CD4-positive, alpha-beta memory T cell (primary cell): ENCODE data around the gene SP8. TPM values are rescaled to one million over a fixed set of nuclear protein-coding genes. Genes with fewer than 3 reads are reported as not detected.

Experiments
- CTCF ChIA-PET: fragments of 350-600 bp; sonication (Branson Sonifier 250); formaldehyde crosslinking; loops from one replicate; lab custom pipeline; 2021; ENCODE audit warnings: inconsistent platforms; ENCODE audit not compliant: partially characterized antibody; lab: Charles Lee
- POLR2A ChIA-PET: fragments of 350-600 bp; sonication (Branson Sonifier 250); formaldehyde crosslinking; loops from one replicate; lab custom pipeline; 2021; ENCODE audit not compliant: partially characterized antibody; lab: Charles Lee
- DNase-seq, 5 donors: peaks; one replicate each; pipeline versions ENCODE4 v3.0.0 to v3.0.0-alpha.2; 2020 to 2022; ENCODE audit warnings: mixed read lengths in 1 of 5
- H3K27ac ChIP-seq: one replicate; pipeline ENCODE4 v1.7.0; 2013; ENCODE audit warnings: low read depth, low read length
- H3K27me3 ChIP-seq: 2 replicates; pipeline ENCODE4 v1.7.0; 2013; ENCODE audit warnings: mild to moderate bottlenecking, low read length, moderate library complexity; ENCODE audit not compliant: insufficient read depth
- H3K36me3 ChIP-seq: 2 replicates; pipeline ENCODE4 v1.7.0; 2013; ENCODE audit warnings: mild to moderate bottlenecking, low read length, moderate library complexity; ENCODE audit not compliant: insufficient read depth
- H3K4me1 ChIP-seq: 2 replicates; pipeline ENCODE4 v1.7.0; 2013; ENCODE audit warnings: mild to moderate bottlenecking, low read length, moderate library complexity; ENCODE audit not compliant: insufficient read depth
- H3K4me3 ChIP-seq, 2 donors: one replicate each; pipeline ENCODE4 v1.7.0; 2013; ENCODE audit warnings: low read length in 2 of 2, mild to moderate bottlenecking in 1 of 2
- H3K9me3 ChIP-seq, 2 donors: one replicate each; pipeline ENCODE4 v1.7.0; 2013; ENCODE audit warnings: low read length in 2 of 2, control low read depth in 1 of 2; ENCODE audit not compliant: control insufficient read depth in 1 of 2
- H3K27ac Mint-ChIP-seq, 7 donors: one replicate each; pipeline ENCODE4 v1.8.0; 2020 to 2021; ENCODE audit warnings: mixed read lengths in 7 of 7, mild to moderate bottlenecking in 6 of 7, inconsistent platforms in 3 of 7, moderate library complexity in 3 of 7
- H3K27me3 Mint-ChIP-seq, 2 donors: one replicate each; pipeline ENCODE4 v1.8.0; 2020 to 2021; ENCODE audit warnings: mixed read lengths in 2 of 2
- H3K36me3 Mint-ChIP-seq, 2 donors: one replicate each; pipeline ENCODE4 v1.8.0; 2020 to 2021; ENCODE audit warnings: mixed read lengths in 2 of 2, inconsistent platforms in 1 of 2, mild to moderate bottlenecking in 1 of 2
- H3K4me1 Mint-ChIP-seq, 4 donors: one replicate each; pipeline ENCODE4 v1.8.0; 2020 to 2021; ENCODE audit warnings: mixed read lengths in 4 of 4, mild to moderate bottlenecking in 1 of 4
- H3K4me3 Mint-ChIP-seq, 8 donors: one replicate each; pipeline ENCODE4 v1.8.0; 2020 to 2021; ENCODE audit warnings: mixed read lengths in 8 of 8, mild to moderate bottlenecking in 7 of 8, moderate library complexity in 6 of 8, inconsistent platforms in 3 of 8
- H3K9me3 Mint-ChIP-seq, 8 donors: one replicate each; pipeline ENCODE4 v1.8.0; 2020 to 2021; ENCODE audit warnings: mixed read lengths in 8 of 8, mild to moderate bottlenecking in 5 of 8, inconsistent platforms in 3 of 8, moderate library complexity in 1 of 8
- intact Hi-C: fragments of 100-400 bp; cut with micrococcal nuclease; formaldehyde crosslinking; loops from one replicate; pipeline ENCODE4 v1.15.1; 2023
- polyA plus RNA-seq, 2 donors: library from polyadenylated mRNA; unstranded; fragments of 300-500 nt; fragmentation: Illumina TruSeq; gene quantifications; one replicate each; pipeline ENCODE4 v1.2.3, GENCODE V29; 2021
- total RNA-seq, 2 experiments: library from RNA; stranded (reverse); gene quantifications; one replicate each; pipeline ENCODE4 v1.2.3, GENCODE V29; 2021

SP8 gene
- total and polyA plus RNA-seq, 4 experiments from 2014 or later = not detected

- POLR2A ChIA-PET = no interaction called here
- peaks cover 53 to 63% of the 10 kb centered on the region in 2 donors for H3K27me3 Mint-ChIP-seq
- H3K36me3 Mint-ChIP-seq = peaks cover 4 to 5% of the 10 kb centered on the region in 2 donors
- H3K36me3 ChIP-seq = no peaks in the 10 kb centered on the region
- intact Hi-C loops = no loop called here
- H3K4me3 Mint-ChIP-seq = peak overlapping the region in 3 of 8 donors; percentile 40 to 70 (median 40)
- H3K9me3 ChIP-seq = no peaks in the 10 kb centered on the region
- H3K4me1 ChIP-seq = peaks cover 19% of the 10 kb centered on the region
- peaks cover 11 to 28% (median 18%) of the 10 kb centered on the region in 4 donors for H3K4me1 Mint-ChIP-seq
- CTCF ChIA-PET = no interaction called here
- H3K4me3 ChIP-seq = no peak overlapping the region
- DNase-seq = no peak
- peaks cover 0 to 55% (median 34%) of the 10 kb centered on the region in 8 donors for H3K9me3 Mint-ChIP-seq
- peak overlapping the region in 4 of 7 donors; percentile 18 to 77 (median 46) for H3K27ac Mint-ChIP-seq
- H3K27ac ChIP-seq = no peak overlapping the region
- peaks cover 32% of the 10 kb centered on the region for H3K27me3 ChIP-seq
Observed at GRCh38 chr7:20783125-20783699, 3.5 kb downstream of the SP8 start.

- peaks cover 21% of the 10 kb centered on the region for H3K27me3 ChIP-seq
- DNase-seq = no peak
- intact Hi-C loops = no loop called here
- ChIA-PET POLR2A (no interaction called here), CTCF (no interaction called here)
- H3K36me3 Mint-ChIP-seq = peaks cover 1 to 3% of the 10 kb centered on the region in 2 donors
- peaks cover 8 to 14% (median 12%) of the 10 kb centered on the region in 4 donors for H3K4me1 Mint-ChIP-seq
- H3K9me3 Mint-ChIP-seq = peaks cover 0 to 45% (median 24%) of the 10 kb centered on the region in 8 donors
- H3K4me1 ChIP-seq = peaks cover 3% of the 10 kb centered on the region
- peaks cover 56 to 69% of the 10 kb centered on the region in 2 donors for H3K27me3 Mint-ChIP-seq
- H3K36me3 ChIP-seq = no peaks in the 10 kb centered on the region
- H3K4me3 Mint-ChIP-seq = peak overlapping the region in 2 of 8 donors; percentile 7 to 19
- no peak overlapping the region for H3K4me3 ChIP-seq
- peak overlapping the region in 1 of 7 donors; percentile 68 for H3K27ac Mint-ChIP-seq
- no peak overlapping the region for H3K27ac ChIP-seq
- H3K9me3 ChIP-seq = no peaks in the 10 kb centered on the region
Observed at GRCh38 chr7:20779041-20779440, 7.6 kb downstream of the SP8 start.

DNA sequence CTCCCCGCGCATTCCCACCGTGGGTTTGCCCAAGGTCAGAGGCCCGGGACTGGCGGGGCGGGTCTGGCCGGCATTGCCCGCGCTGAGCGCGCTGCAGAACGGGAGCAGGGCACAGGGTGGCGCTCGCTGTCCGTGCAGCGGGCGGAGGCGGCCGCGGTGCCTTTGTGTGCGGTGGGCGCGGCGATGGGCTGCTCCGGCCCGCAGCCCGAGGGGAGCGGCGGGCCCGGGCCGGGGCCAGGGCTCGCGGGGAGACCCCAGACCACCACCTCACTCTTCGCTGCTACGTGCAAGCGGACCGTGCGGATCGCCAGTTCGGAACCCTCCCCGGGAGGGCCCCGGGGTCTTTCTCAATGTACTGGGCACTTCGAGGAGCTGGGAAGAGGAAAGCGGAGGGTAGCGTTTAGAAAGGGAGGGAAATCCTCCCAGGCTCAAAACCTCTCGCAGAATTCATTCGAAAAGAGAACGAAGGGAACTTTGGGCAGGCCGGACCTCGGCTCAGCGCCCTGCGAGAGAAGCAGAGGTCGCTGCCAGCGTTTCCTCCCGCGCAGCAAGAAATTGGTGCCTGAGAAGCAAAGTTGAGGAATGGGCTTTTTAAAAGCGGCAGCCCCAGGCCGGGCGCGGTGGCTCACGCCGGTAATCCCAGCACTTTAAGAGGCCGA lies 8.5 kb downstream of the SP8 start:
- POLR2A ChIA-PET = no interaction called here
- Histone ChIP-seq H3K27ac (no peak overlapping the region), H3K27me3 (peaks cover 21% of the 10 kb centered on the region), H3K4me1 (peaks cover 3% of the 10 kb centered on the region), H3K9me3 (no peaks in the 10 kb centered on the region), H3K36me3 (no peaks in the 10 kb centered on the region), H3K4me3 (no peak overlapping the region)
- H3K36me3 Mint-ChIP-seq = peaks cover 0 to 3% of the 10 kb centered on the region in 2 donors
- no peak for DNase-seq
- no peak overlapping the region for H3K4me3 Mint-ChIP-seq
- CTCF ChIA-PET = interaction anchor here (0.7 kb wide), 1 partner anchor 1069 kb away, joined by 5 read pairs; no protein-coding TSS in a partner anchor
- peaks cover 52 to 64% of the 10 kb centered on the region in 2 donors for H3K27me3 Mint-ChIP-seq
- intact Hi-C loops = no loop called here
- no peak overlapping the region for H3K27ac Mint-ChIP-seq
- peaks cover 0 to 42% (median 19%) of the 10 kb centered on the region in 8 donors for H3K9me3 Mint-ChIP-seq
- H3K4me1 Mint-ChIP-seq = peaks cover 4 to 10% (median 9%) of the 10 kb centered on the region in 4 donors

- peaks cover 0 to 37% (median 13%) of the 10 kb centered on the region in 8 donors for H3K9me3 Mint-ChIP-seq
- peaks cover 21% of the 10 kb centered on the region for H3K27me3 ChIP-seq
- POLR2A ChIA-PET = no interaction called here
- intact Hi-C loops = no loop called here
- CTCF ChIA-PET = no interaction called here
- H3K36me3 Mint-ChIP-seq = peaks cover 0 to 3% of the 10 kb centered on the region in 2 donors
- no peak overlapping the region for H3K27ac ChIP-seq
- peak overlapping the region in 3 of 7 donors; percentile 1 to 80 (median 30) for H3K27ac Mint-ChIP-seq
- H3K4me3 Mint-ChIP-seq = peak overlapping the region in 7 of 8 donors; percentile 50 to 78 (median 62)
- no peaks in the 10 kb centered on the region for H3K36me3 ChIP-seq
- peaks cover 4 to 10% (median 9%) of the 10 kb centered on the region in 4 donors for H3K4me1 Mint-ChIP-seq
- peaks cover 3% of the 10 kb centered on the region for H3K4me1 ChIP-seq
- H3K4me3 ChIP-seq = no peak overlapping the region
- no peak for DNase-seq
- peaks cover 46 to 60% of the 10 kb centered on the region in 2 donors for H3K27me3 Mint-ChIP-seq
- no peaks in the 10 kb centered on the region for H3K9me3 ChIP-seq
Observed at GRCh38 chr7:20777377-20778062, 9.2 kb downstream of the SP8 start.

GRCh38 chr7:20776942-20777341 lies 9.7 kb downstream of the SP8 start:
- intact Hi-C loops = no loop called here
- peaks cover 21% of the 10 kb centered on the region for H3K27me3 ChIP-seq
- Mint-ChIP-seq H3K4me3 (peak overlapping the region in 4 of 8 donors; percentile 20 to 57 (median 39)), H3K4me1 (peaks cover 4 to 10% (median 9%) of the 10 kb centered on the region in 4 donors), H3K27ac (peak overlapping the region in 1 of 7 donors; percentile 9), H3K9me3 (peaks cover 0 to 36% (median 11%) of the 10 kb centered on the region in 8 donors), H3K36me3 (peaks cover 0 to 3% of the 10 kb centered on the region in 2 donors), H3K27me3 (peaks cover 46 to 60% of the 10 kb centered on the region in 2 donors)
- CTCF ChIA-PET = no interaction called here
- no peaks in the 10 kb centered on the region for H3K36me3 ChIP-seq
- no peaks in the 10 kb centered on the region for H3K9me3 ChIP-seq
- DNase-seq = no peak
- POLR2A ChIA-PET = no interaction called here
- no peak overlapping the region for H3K27ac ChIP-seq
- peaks cover 3% of the 10 kb centered on the region for H3K4me1 ChIP-seq
- H3K4me3 ChIP-seq = no peak overlapping the region

- Mint-ChIP-seq H3K27ac (peak overlapping the region in 1 of 7 donors; percentile 9), H3K9me3 (peaks cover 0 to 33% (median 10%) of the 10 kb centered on the region in 8 donors), H3K4me3 (no peak overlapping the region), H3K27me3 (peaks cover 43 to 59% of the 10 kb centered on the region in 2 donors), H3K36me3 (peaks cover 0 to 3% of the 10 kb centered on the region in 2 donors), H3K4me1 (peaks cover 4 to 10% (median 9%) of the 10 kb centered on the region in 4 donors)
- Histone ChIP-seq H3K27ac (no peak overlapping the region), H3K4me1 (peaks cover 3% of the 10 kb centered on the region), H3K9me3 (no peaks in the 10 kb centered on the region), H3K36me3 (no peaks in the 10 kb centered on the region), H3K4me3 (no peak overlapping the region), H3K27me3 (peaks cover 21% of the 10 kb centered on the region)
- CTCF ChIA-PET = no interaction called here
- intact Hi-C loops = no loop called here
- POLR2A ChIA-PET = no interaction called here
- no peak for DNase-seq
Observed at GRCh38 chr7:20776214-20776911, 10.3 kb downstream of the SP8 start.
